HEK293 (cell line): ENCODE data around the gene PTPRN2.

Experiments
- CTCF ChIA-PET: fragments of 350-600 bp; formaldehyde crosslinking; extraction: SDS; loops from one replicate; lab custom pipeline; 2021; ENCODE audit warnings: antibody characterized with exemption; lab: Yijun Ruan, JAX
- POLR2A ChIA-PET: fragments of 300-600 bp; formaldehyde crosslinking; extraction: SDS; loops from one replicate; lab custom pipeline; 2020; ENCODE audit warnings: antibody characterized with exemption, inconsistent platforms; lab: Yijun Ruan, JAX
- H3K27ac ChIP-seq: fragments of 200-500 bp; sonication (Bioruptor generic); 2 replicates; pipeline ENCODE4 v1.5.1; 2014; ENCODE audit warnings: low read depth, low read length, control low read depth, inconsistent platforms; ENCODE audit errors: extremely low read depth
- H3K36me3 ChIP-seq, 2 experiments: fragments of 200-500 bp in 1 of 2; sonication (Bioruptor generic) in 1 of 2; 1 replicate in 1 of 2; 2 replicates in 1 of 2; pipeline ENCODE4 v1.5.1; 2014 to 2017; ENCODE audit warnings: inconsistent platforms in 2 of 2, low read length in 2 of 2; ENCODE audit not compliant: control insufficient read depth in 2 of 2, insufficient read depth in 1 of 2
- H3K4me1 ChIP-seq: fragments of 200-500 bp; sonication (Bioruptor generic); 2 replicates; pipeline ENCODE4 v1.5.1; 2014; ENCODE audit warnings: mild to moderate bottlenecking, low read length, inconsistent platforms; ENCODE audit not compliant: control insufficient read depth, insufficient read depth
- H3K4me3 ChIP-seq: 2 replicates; pipeline ENCODE4 v1.5.1; 2011; ENCODE audit warnings: low read depth, mild to moderate bottlenecking, control low read depth, low read length, moderate library complexity
- H3K9me3 ChIP-seq: fragments of 200-500 bp; sonication (Bioruptor generic); 2 replicates; pipeline ENCODE4 v1.5.1; 2014; ENCODE audit warnings: low read depth, low read length, inconsistent platforms; ENCODE audit not compliant: control insufficient read depth, insufficient read depth
- CTCF ChIP-seq: fragments of 450-650 bp; formaldehyde crosslinking; IDR thresholded peaks from 2 replicates; pipeline ENCODE4 v1.5.1; 2016; ENCODE audit warnings: missing biosample characterization, missing genetic modification characterization
- KLF7 ChIP-seq: fragments of 450-650 bp; formaldehyde crosslinking; IDR thresholded peaks from 2 replicates; pipeline ENCODE4 v1.5.1; 2016; ENCODE audit warnings: missing biosample characterization, missing genetic modification characterization, borderline replicate concordance
- KLF8 ChIP-seq: fragments of 450-650 bp; formaldehyde crosslinking; IDR thresholded peaks from 2 replicates; pipeline ENCODE4 v1.5.1; 2016; ENCODE audit warnings: missing biosample characterization, missing genetic modification characterization
- MZF1 ChIP-seq: fragments of 450-650 bp; formaldehyde crosslinking; IDR thresholded peaks from 2 replicates; pipeline ENCODE4 v1.5.1; 2017; ENCODE audit warnings: missing biosample characterization, missing genetic modification characterization, borderline replicate concordance
- SALL2 ChIP-seq: fragments of 450-650 bp; formaldehyde crosslinking; IDR thresholded peaks from 2 replicates; pipeline ENCODE4 v1.5.0; 2017; ENCODE audit warnings: missing biosample characterization, mild to moderate bottlenecking, missing genetic modification characterization, borderline replicate concordance
- TSHZ1 ChIP-seq: fragments of 450-650 bp; formaldehyde crosslinking; IDR thresholded peaks from 2 replicates; pipeline ENCODE4 v1.5.1; 2016; ENCODE audit warnings: missing biosample characterization, missing genetic modification characterization, borderline replicate concordance
- ZFP3 ChIP-seq: fragments of 450-650 bp; formaldehyde crosslinking; IDR thresholded peaks from 2 replicates; pipeline ENCODE4 v1.5.1; 2016; ENCODE audit warnings: low read depth, missing biosample characterization, missing genetic modification characterization
- ZNF112 ChIP-seq: fragments of 450-650 bp; formaldehyde crosslinking; IDR thresholded peaks from 2 replicates; pipeline ENCODE4 v1.5.0; 2017; ENCODE audit warnings: missing biosample characterization, missing genetic modification characterization
- ZNF266 ChIP-seq: fragments of 450-650 bp; formaldehyde crosslinking; IDR thresholded peaks from 2 replicates; pipeline ENCODE4 v1.5.1; 2016; ENCODE audit warnings: missing biosample characterization, missing genetic modification characterization, low read depth
- ZNF449 ChIP-seq: fragments of 450-650 bp; formaldehyde crosslinking; IDR thresholded peaks from 2 replicates; pipeline ENCODE4 v1.5.1; 2017; ENCODE audit warnings: missing biosample characterization, mild to moderate bottlenecking, missing genetic modification characterization, moderate library complexity
- ZNF48 ChIP-seq: fragments of 450-650 bp; formaldehyde crosslinking; IDR thresholded peaks from 2 replicates; pipeline ENCODE4 v1.5.1; 2016; ENCODE audit warnings: missing biosample characterization, missing genetic modification characterization
- ZNF510 ChIP-seq: fragments of 450-650 bp; formaldehyde crosslinking; IDR thresholded peaks from 2 replicates; pipeline ENCODE4 v1.5.1; 2018; ENCODE audit warnings: mild to moderate bottlenecking, missing genetic modification characterization, missing biosample characterization; ENCODE audit not compliant: insufficient replicate concordance
- ZNF623 ChIP-seq: fragments of 450-650 bp; formaldehyde crosslinking; IDR thresholded peaks from 2 replicates; pipeline ENCODE4 v1.5.1; 2016; ENCODE audit warnings: missing biosample characterization, missing genetic modification characterization
- ZNF639 ChIP-seq: fragments of 450-650 bp; formaldehyde crosslinking; IDR thresholded peaks from 2 replicates; pipeline ENCODE4 v1.5.1; 2016; ENCODE audit warnings: missing biosample characterization, missing genetic modification characterization
- ZNF660 ChIP-seq: fragments of 450-650 bp; IDR thresholded peaks from 2 replicates; pipeline ENCODE4 v1.5.1; 2018; ENCODE audit warnings: missing biosample characterization, mild to moderate bottlenecking, missing genetic modification characterization
- ZNF664 ChIP-seq: fragments of 450-650 bp; formaldehyde crosslinking; IDR thresholded peaks from 2 replicates; pipeline ENCODE4 v1.5.1; 2016; ENCODE audit warnings: missing biosample characterization, missing genetic modification characterization
- ZNF768 ChIP-seq: fragments of 450-650 bp; formaldehyde crosslinking; IDR thresholded peaks from 2 replicates; pipeline ENCODE4 v1.5.1; 2018; ENCODE audit warnings: missing biosample characterization, mild to moderate bottlenecking, missing genetic modification characterization
- ZNF830 ChIP-seq: fragments of 450-650 bp; IDR thresholded peaks from 2 replicates; pipeline ENCODE4 v1.5.0; 2018; ENCODE audit warnings: missing biosample characterization, missing genetic modification characterization, low read depth, mild to moderate bottlenecking, moderate library complexity
- ZNF843 ChIP-seq: fragments of 450-650 bp; formaldehyde crosslinking; IDR thresholded peaks from 2 replicates; pipeline ENCODE4 v1.5.1; 2016; ENCODE audit warnings: missing biosample characterization, missing genetic modification characterization
- ZSCAN5A ChIP-seq: fragments of 450-650 bp; formaldehyde crosslinking; IDR thresholded peaks from 2 replicates; pipeline ENCODE4 v1.5.1; 2016; ENCODE audit warnings: missing biosample characterization, missing genetic modification characterization
- TF ChIP-seq, protein P1 (sequence below): fragments of 450-650 bp; formaldehyde crosslinking; IDR thresholded peaks from 2 replicates; pipeline ENCODE4 v1.5.1; 2016; ENCODE audit warnings: missing biosample characterization, missing genetic modification characterization, low read depth

Gene PTPRN2

DNA sequence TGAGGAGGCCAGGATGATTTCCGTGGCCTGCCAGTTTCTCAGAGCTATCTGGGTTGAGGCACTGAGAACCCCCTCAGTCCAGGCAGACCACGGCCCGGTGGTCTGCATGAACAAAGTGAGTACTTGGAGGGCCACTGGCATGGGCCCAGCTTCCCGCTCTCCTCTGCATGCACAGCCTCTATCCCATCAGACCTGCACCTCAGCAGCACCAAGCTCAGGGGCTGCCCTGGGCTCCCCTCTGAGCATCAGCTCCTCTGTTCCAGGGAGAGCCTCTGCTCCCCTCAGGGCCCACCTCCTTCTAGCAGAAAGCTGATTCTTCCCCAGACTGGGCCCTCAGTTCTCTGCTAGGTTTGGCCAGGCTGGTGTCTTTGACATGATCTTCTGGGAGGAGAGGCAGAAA, 780.9 kb downstream of the PTPRN2 start (continued):
- no peak for TF ChIP-seq CTCF (tag by site-specific recombination)

DNA sequence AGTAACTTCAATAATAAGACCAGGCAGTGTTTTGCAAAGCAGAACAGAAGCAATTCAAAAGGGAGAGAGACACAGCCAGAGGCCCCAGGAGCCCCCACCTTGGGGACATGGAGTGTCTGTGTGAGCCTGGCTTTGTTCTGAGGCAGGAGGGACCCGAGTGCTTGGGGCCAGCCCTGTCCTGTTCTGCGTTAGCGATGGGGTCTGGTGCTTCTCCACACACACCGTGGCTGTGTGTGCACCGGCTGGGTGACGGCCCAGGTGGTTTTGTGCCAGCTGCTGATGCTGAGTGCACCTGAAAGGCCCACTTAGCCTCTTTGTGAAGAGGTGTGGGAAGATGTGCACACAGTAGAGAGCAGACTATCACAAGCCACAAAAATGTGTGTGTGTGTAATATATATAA, 781.9 kb downstream of the PTPRN2 start:
- H3K27ac ChIP-seq, result no peak overlapping the region
- H3K4me1 ChIP-seq, result no peaks in the 10 kb centered on the region
- ChIA-PET CTCF (no interaction called here), POLR2A (no interaction called here)
- H3K4me3 ChIP-seq, result no peak overlapping the region
- no peaks in the 10 kb centered on the region for H3K9me3 ChIP-seq
- no peaks in the 10 kb centered on the region for H3K36me3 ChIP-seq
- no peak for TF ChIP-seq ZNF639
- no peak for TF ChIP-seq MZF1
- TF ChIP-seq ZNF660 (tag by site-specific recombination), result no peak
- no peak for TF ChIP-seq ZNF843 (tag by site-specific recombination)
- TF ChIP-seq ZFP3 (tag by site-specific recombination), result no peak
- TF ChIP-seq ZNF623, result no peak
- TF ChIP-seq ZNF510 (tag by site-specific recombination), result no peak
- TF ChIP-seq ZNF48 (tag by site-specific recombination), result no peak
- TF ChIP-seq ZNF664, result no peak
- no peak for TF ChIP-seq ZSCAN5A (tag by site-specific recombination)
- no peak for TF ChIP-seq KLF7 (tag by site-specific recombination)
- no peak for TF ChIP-seq ZNF830 (tag by site-specific recombination)
- no peak for TF ChIP-seq ZNF449 (tag by site-specific recombination)
- no peak for TF ChIP-seq CTCF (tag by site-specific recombination)
- no peak for TF ChIP-seq ZNF266 (tag by site-specific recombination)
- TF ChIP-seq, all 188 proteins: peak for 0

- Histone ChIP-seq H3K9me3 (no peaks in the 10 kb centered on the region), H3K4me1 (no peaks in the 10 kb centered on the region), H3K36me3 (no peaks in the 10 kb centered on the region), H3K27ac (no peak overlapping the region), H3K4me3 (no peak overlapping the region)
- ChIA-PET CTCF (no interaction called here), POLR2A (no interaction called here)
- TF ChIP-seq KLF8 (tag by site-specific recombination) (no peak), SALL2 (tag by site-specific recombination) (no peak), ZNF112 (tag by site-specific recombination) (no peak), TSHZ1 (tag by site-specific recombination) (no peak), ZNF768 (tag by site-specific recombination) (no peak)
- TF ChIP-seq, protein P1, sequence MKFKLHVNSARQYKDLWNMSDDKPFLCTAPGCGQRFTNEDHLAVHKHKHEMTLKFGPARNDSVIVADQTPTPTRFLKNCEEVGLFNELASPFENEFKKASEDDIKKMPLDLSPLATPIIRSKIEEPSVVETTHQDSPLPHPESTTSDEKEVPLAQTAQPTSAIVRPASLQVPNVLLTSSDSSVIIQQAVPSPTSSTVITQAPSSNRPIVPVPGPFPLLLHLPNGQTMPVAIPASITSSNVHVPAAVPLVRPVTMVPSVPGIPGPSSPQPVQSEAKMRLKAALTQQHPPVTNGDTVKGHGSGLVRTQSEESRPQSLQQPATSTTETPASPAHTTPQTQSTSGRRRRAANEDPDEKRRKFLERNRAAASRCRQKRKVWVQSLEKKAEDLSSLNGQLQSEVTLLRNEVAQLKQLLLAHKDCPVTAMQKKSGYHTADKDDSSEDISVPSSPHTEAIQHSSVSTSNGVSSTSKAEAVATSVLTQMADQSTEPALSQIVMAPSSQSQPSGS, result no peak
Observed at GRCh38 chr7:157803906-157804305, 783.7 kb downstream of the PTPRN2 start.
